IMR-90 (cell line): Measurements from ENCODE around the gene TMC8. TPM values are rescaled to one million over a fixed set of nuclear protein-coding genes. Genes with fewer than 3 reads are reported as not detected.

Experiments used
- ATAC-seq: fragments of 200-7000 bp; cut with Tn5 transposase; 2 replicates; pipeline ENCODE4 v1.9.1; 2020; ENCODE audit warnings: low read depth, mild to moderate bottlenecking, moderate library complexity
- BruUV-seq: library from RNA; stranded (reverse); fragments of 400-500 nt; replicated peaks from 2 replicates; lab custom pipeline; 2021; lab: Mats Ljungman, UMichigan
- CTCF ChIA-PET: fragments of 300-600 bp; formaldehyde crosslinking; extraction: SDS; loops from one replicate; lab custom pipeline; 2021; ENCODE audit warnings: antibody characterized with exemption; lab: Yijun Ruan, JAX
- POLR2A ChIA-PET: fragments of 300-600 bp; sonication (Branson Sonifier 250); formaldehyde crosslinking; loops from one replicate; lab custom pipeline; 2022; ENCODE audit warnings: antibody characterized with exemption; ENCODE audit not compliant: unreplicated experiment; lab: Charles Lee
- DNase-seq: peaks from one replicate; pipeline ENCODE4 v3.0.0; 2013
- H2AFZ ChIP-seq: replicated peaks from 2 replicates; pipeline ENCODE3; 2013; ENCODE audit warnings: low read length, mild to moderate bottlenecking; ENCODE audit not compliant: poor library complexity
- H2AK5ac ChIP-seq: 2 replicates; pipeline ENCODE4 v1.6.1; 2013; ENCODE audit warnings: low read depth, low read length, inconsistent platforms
- H2AK9ac ChIP-seq: replicated peaks from 2 replicates; pipeline ENCODE3; 2013; ENCODE audit warnings: mild to moderate bottlenecking, low read depth, low read length, moderate library complexity; ENCODE audit not compliant: poor library complexity
- H2BK120ac ChIP-seq: 2 replicates; pipeline ENCODE4 v1.6.1; 2013; ENCODE audit warnings: low read depth, low read length, inconsistent platforms
- H2BK15ac ChIP-seq: 3 replicates; pipeline ENCODE4 v1.6.1; 2013; ENCODE audit warnings: low read depth, low read length, inconsistent platforms
- H2BK20ac ChIP-seq: 2 replicates; pipeline ENCODE4 v1.6.1; 2013; ENCODE audit warnings: low read depth, mild to moderate bottlenecking, inconsistent platforms, low read length, moderate library complexity
- H2BK5ac ChIP-seq: 2 replicates; pipeline ENCODE4 v1.6.1; 2013; ENCODE audit warnings: mild to moderate bottlenecking, low read depth, low read length, inconsistent platforms; ENCODE audit not compliant: poor library complexity, severe bottlenecking
- H3K14ac ChIP-seq: replicated peaks from 2 replicates; pipeline ENCODE4 v1.6.1; 2013; ENCODE audit warnings: low read depth, low read length, inconsistent platforms
- H3K18ac ChIP-seq: 2 replicates; pipeline ENCODE4 v1.6.1; 2013; ENCODE audit warnings: low read depth, low read length, control low read depth
- H3K23ac ChIP-seq: 2 replicates; pipeline ENCODE4 v1.6.1; 2013; ENCODE audit warnings: low read depth, low read length, inconsistent platforms
- H3K27ac ChIP-seq: 2 replicates; pipeline ENCODE4 v1.5.1; 2013; ENCODE audit warnings: mild to moderate bottlenecking, control low read depth, low read length; ENCODE audit not compliant: insufficient read depth
- H3K27me3 ChIP-seq: 2 replicates; pipeline ENCODE4 v1.6.1; 2013; ENCODE audit warnings: low read length; ENCODE audit not compliant: control insufficient read depth, insufficient read depth
- H3K36me3 ChIP-seq: 2 replicates; pipeline ENCODE4 v1.6.1; 2013; ENCODE audit warnings: low read length, mixed read lengths; ENCODE audit not compliant: control insufficient read depth, insufficient read depth
- H3K4ac ChIP-seq: 2 replicates; pipeline ENCODE4 v1.6.1; 2013; ENCODE audit warnings: low read depth, low read length, inconsistent platforms
- H3K4me1 ChIP-seq: 2 replicates; pipeline ENCODE4 v1.6.1; 2013; ENCODE audit warnings: low read length, mixed read lengths; ENCODE audit not compliant: control insufficient read depth, insufficient read depth
- H3K4me2 ChIP-seq: 2 replicates; pipeline ENCODE4 v1.6.1; 2013; ENCODE audit warnings: low read depth, mild to moderate bottlenecking, control low read depth, low read length, moderate library complexity
- H3K4me3 ChIP-seq: 2 replicates; pipeline ENCODE4 v1.5.1; 2013; ENCODE audit warnings: low read depth, mild to moderate bottlenecking, control low read depth, low read length, moderate library complexity; ENCODE audit not compliant: insufficient read depth
- H3K56ac ChIP-seq: 2 replicates; pipeline ENCODE4 v1.6.1; 2013; ENCODE audit warnings: low read length, inconsistent platforms; ENCODE audit not compliant: insufficient read depth; ENCODE audit errors: extremely low read depth
- H3K79me1 ChIP-seq, 2 experiments: 2 replicates each; pipeline ENCODE4 v1.6.1; 2013; ENCODE audit warnings: low read length in 2 of 2, inconsistent platforms in 1 of 2, low read depth in 1 of 2
- H3K9ac ChIP-seq: 2 replicates; pipeline ENCODE4 v1.6.1; 2013; ENCODE audit warnings: low read depth, low read length, control low read depth
- H3K9me1 ChIP-seq: 2 replicates; pipeline ENCODE4 v1.6.1; 2013; ENCODE audit warnings: low read length, inconsistent platforms; ENCODE audit not compliant: insufficient read depth
- H3K9me3 ChIP-seq: 2 replicates; pipeline ENCODE4 v1.6.1; 2013; ENCODE audit warnings: low read length; ENCODE audit not compliant: control insufficient read depth, insufficient read depth
- H4K20me1 ChIP-seq: 2 replicates; pipeline ENCODE4 v1.6.1; 2013; ENCODE audit warnings: low read length, inconsistent platforms; ENCODE audit not compliant: insufficient read depth
- H4K5ac ChIP-seq: 2 replicates; pipeline ENCODE4 v1.6.1; 2013; ENCODE audit warnings: mild to moderate bottlenecking, low read depth, low read length, control low read depth
- H4K8ac ChIP-seq, 2 experiments: 2 replicates each; pipeline ENCODE4 v1.6.1; 2013; ENCODE audit warnings: low read depth in 2 of 2, low read length in 2 of 2, control low read depth in 1 of 2, inconsistent platforms in 1 of 2
- H4K91ac ChIP-seq: 2 replicates; pipeline ENCODE4 v1.6.1; 2013; ENCODE audit warnings: low read depth, low read length, inconsistent platforms; ENCODE audit not compliant: insufficient read depth
- CEBPB ChIP-seq: IDR thresholded peaks from 2 replicates; pipeline ENCODE4 v1.6.1; 2012; ENCODE audit warnings: low read depth, low read length, improper control_type of control experiment
- MAFK ChIP-seq: IDR thresholded peaks from 2 replicates; pipeline ENCODE4 v1.6.1; 2012; ENCODE audit warnings: low read depth, low read length, improper control_type of control experiment
- MAZ ChIP-seq: IDR thresholded peaks from 2 replicates; pipeline ENCODE4 v1.6.1; 2012; ENCODE audit warnings: low read depth, mild to moderate bottlenecking, low read length, improper control_type of control experiment, moderate library complexity, borderline replicate concordance
- MXI1 ChIP-seq: IDR thresholded peaks from 2 replicates; pipeline ENCODE4 v1.6.1; 2012; ENCODE audit warnings: low read depth, mild to moderate bottlenecking, low read length, moderate library complexity, borderline replicate concordance
- SMC3 ChIP-seq: fragments of 150-350 bp; IDR thresholded peaks from 2 replicates; pipeline ENCODE4 v1.6.1; 2016; ENCODE audit warnings: low read depth, mild to moderate bottlenecking, antibody characterized with exemption, low read length, moderate library complexity
- WGBS, 2 experiments: methylation state at CpG; one replicate each; pipeline versions ENCODE4 v1.1.5 to v1.1.7; 2013; ENCODE audit warnings: missing lambda C conversion rate in 2 of 2; ENCODE audit not compliant: insufficient read length in 1 of 2; ENCODE audit errors: extremely low coverage in 2 of 2; 5-methylcytosine and 5-hydroxymethylcytosine counted together
- dilution Hi-C: fragments of 300-500 bp; cut with HindIII; formaldehyde crosslinking; loops from one replicate; pipeline ENCODE4 v1.14.3; 2018; ENCODE audit warnings: low sequenced_read_pairs; ENCODE audit not compliant: unreplicated experiment
- in situ Hi-C: fragments of 300-500 bp; cut with MboI; formaldehyde crosslinking; loops from 3 replicates; pipeline ENCODE4 v1.14.3; 2019; ENCODE audit warnings: low sequenced_read_pairs, inconsistent platforms, mixed read lengths
- intact Hi-C: fragments of 100-400 bp; cut with micrococcal nuclease; formaldehyde crosslinking; loops from 2 replicates; pipeline ENCODE4 v1.10.0; 2022
- polyA plus RNA-seq, 3 experiments: library from polyadenylated mRNA; depleted of rRNA; stranded (reverse); fragments of >200 nt; gene quantifications; 2 replicates each; pipeline ENCODE4 v1.2.3, GENCODE V29; 2012; ENCODE audit warnings: low replicate concordance in 1 of 3
- total RNA-seq: library from RNA; depleted of rRNA; stranded (reverse); fragments of >200 nt; gene quantifications from 2 replicates; pipeline ENCODE4 v1.2.3, GENCODE V29; 2012
- TF ChIP-seq, protein P1 (sequence below): conservative IDR thresholded peaks from 2 replicates; pipeline ENCODE4 v1.5.1; 2012; ENCODE audit warnings: mild to moderate bottlenecking, low read depth, low read length, improper control_type of control experiment

The TMC8 gene
- total and polyA plus RNA-seq, 2 of the 4 experiments (the other 2 are of a cell fraction): not detected

DNA sequence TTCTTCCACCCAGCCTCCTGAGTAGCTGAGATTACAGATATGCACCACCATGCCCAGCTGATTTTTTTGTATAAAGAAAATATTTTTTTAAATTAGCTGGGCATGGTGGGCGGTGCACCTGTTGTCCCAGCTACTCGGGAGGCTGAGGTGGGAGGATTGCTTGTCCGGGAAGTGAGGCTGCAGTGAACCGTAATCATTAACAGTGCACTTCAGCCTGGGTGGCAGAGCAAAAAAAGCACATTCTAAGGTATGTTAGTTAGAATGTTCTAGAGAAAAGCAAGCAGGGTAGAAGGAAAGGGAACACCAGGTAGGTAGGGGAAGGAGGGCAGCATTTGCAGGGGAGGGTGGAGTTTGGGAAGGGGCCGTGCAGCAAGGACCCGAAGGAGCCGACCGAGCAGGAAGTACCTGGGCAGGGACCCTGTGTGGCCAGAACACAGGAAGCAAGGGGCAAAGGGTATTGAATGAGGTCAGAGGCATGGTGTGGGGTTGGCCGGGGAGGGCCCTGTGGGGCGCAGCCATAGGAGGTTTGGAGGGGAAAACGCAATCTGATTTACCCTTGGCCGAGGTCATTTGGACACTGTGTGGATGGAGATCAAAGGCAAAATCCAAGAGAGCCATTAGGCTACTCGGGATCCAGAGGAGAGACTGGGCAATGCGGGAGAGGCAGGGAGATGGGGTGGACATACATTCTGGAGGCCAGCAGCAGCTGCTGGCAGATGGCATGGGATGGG is 17.9 kb downstream of the TMC8 start:
- H3K9me1 ChIP-seq: no peaks in the 10 kb centered on the region
- H2BK120ac ChIP-seq: no peak overlapping the region
- H3K27me3 ChIP-seq: no peaks in the 10 kb centered on the region; the same call in 1 of the 2 replicates
- H3K56ac ChIP-seq: no peak overlapping the region
- H2AK9ac ChIP-seq: no peak overlapping the region
- H3K27ac ChIP-seq: no peak overlapping the region
- H3K36me3 ChIP-seq: no peaks in the 10 kb centered on the region
- intact Hi-C loops (no loop called here), dilution Hi-C loops (no loop called here), in situ Hi-C loops (no loop called here)
- CTCF ChIA-PET: no interaction called here
- no peak overlapping the region for H2BK20ac ChIP-seq
- no peaks in the 10 kb centered on the region for H3K79me1 ChIP-seq
- H4K20me1 ChIP-seq: no peaks in the 10 kb centered on the region
- no peak overlapping the region for H3K14ac ChIP-seq
- H3K9ac ChIP-seq: no peak overlapping the region
- H3K4ac ChIP-seq: no peak overlapping the region
- no peaks in the 10 kb centered on the region for H3K9me3 ChIP-seq
- peak overlapping the region; percentile 60 for H2AFZ ChIP-seq
- H3K4me3 ChIP-seq: no peak overlapping the region
- peaks cover 3% of the 10 kb centered on the region; the same call in 1 of the 2 replicates for H3K4me1 ChIP-seq
- no peak overlapping the region for H3K18ac ChIP-seq
- TF ChIP-seq CEBPB (no peak), MAZ (no peak), SMC3 (no peak), MAFK (no peak), MXI1 (no peak)
- TF ChIP-seq, protein P1, sequence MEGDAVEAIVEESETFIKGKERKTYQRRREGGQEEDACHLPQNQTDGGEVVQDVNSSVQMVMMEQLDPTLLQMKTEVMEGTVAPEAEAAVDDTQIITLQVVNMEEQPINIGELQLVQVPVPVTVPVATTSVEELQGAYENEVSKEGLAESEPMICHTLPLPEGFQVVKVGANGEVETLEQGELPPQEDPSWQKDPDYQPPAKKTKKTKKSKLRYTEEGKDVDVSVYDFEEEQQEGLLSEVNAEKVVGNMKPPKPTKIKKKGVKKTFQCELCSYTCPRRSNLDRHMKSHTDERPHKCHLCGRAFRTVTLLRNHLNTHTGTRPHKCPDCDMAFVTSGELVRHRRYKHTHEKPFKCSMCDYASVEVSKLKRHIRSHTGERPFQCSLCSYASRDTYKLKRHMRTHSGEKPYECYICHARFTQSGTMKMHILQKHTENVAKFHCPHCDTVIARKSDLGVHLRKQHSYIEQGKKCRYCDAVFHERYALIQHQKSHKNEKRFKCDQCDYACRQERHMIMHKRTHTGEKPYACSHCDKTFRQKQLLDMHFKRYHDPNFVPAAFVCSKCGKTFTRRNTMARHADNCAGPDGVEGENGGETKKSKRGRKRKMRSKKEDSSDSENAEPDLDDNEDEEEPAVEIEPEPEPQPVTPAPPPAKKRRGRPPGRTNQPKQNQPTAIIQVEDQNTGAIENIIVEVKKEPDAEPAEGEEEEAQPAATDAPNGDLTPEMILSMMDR: no peak
- 53% methylated on average over 9 of the region's 14 CpGs; no CpG with 5 or more reads in 1 of the 2 experiments for WGBS, 2 experiments
- H2BK15ac ChIP-seq: no peak overlapping the region
- POLR2A ChIA-PET: no interaction called here
- no peak overlapping the region for H4K5ac ChIP-seq
- BruUV-seq: no TSS peak
- no peak overlapping the region for H3K4me2 ChIP-seq
- DNase-seq: no peak
- no peak overlapping the region for H4K8ac ChIP-seq
- no peak overlapping the region for H3K23ac ChIP-seq
- H4K91ac ChIP-seq: no peak overlapping the region
- ATAC-seq: no peak
- no peak overlapping the region for H2AK5ac ChIP-seq
- H2BK5ac ChIP-seq: no peak overlapping the region
